GM08714 (cell line): ENCODE measurements around the gene LHFPL2.
"Not testable (repeated sequence)": the region's sequence is repeated elsewhere in the genome, so short reads cannot be mapped to it uniquely, and the experiment has no call there.

Experiments
- H3K4me3 ChIP-seq: fragments of 200-500 bp; sonication (Bioruptor generic); 2 replicates; pipeline ENCODE4 v1.5.1; 2014; ENCODE audit warnings: mild to moderate bottlenecking, low read length, inconsistent platforms
- ZNF274 ChIP-seq: IDR thresholded peaks from 2 replicates; pipeline ENCODE4 v1.6.1; 2012; ENCODE audit warnings: mild to moderate bottlenecking, low read depth, low read length

LHFPL2 gene

GRCh38 chr5:78467752-78468357, 180.7 kb downstream of the LHFPL2 start:
- H3K4me3 ChIP-seq = no peak overlapping the region
- no peak for TF ChIP-seq ZNF274

DNA sequence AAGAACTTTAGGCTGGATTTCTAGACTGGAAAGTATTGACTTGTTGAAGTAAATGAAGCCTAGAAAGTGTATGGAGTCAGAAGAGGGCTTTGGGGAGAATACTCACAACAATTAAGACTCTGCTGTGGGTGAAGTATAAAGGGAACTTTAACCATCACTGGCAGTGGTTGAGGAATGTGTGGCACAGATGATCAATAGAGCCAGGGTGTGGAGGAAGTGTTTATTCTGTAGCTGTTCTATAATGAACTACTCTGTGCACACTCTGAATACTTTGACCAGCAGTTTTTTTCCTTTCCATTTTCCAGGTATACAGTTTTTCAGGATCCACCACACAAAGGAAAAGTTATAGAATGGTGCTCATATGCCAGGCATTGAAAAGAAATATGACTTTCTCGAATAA, 181.4 kb downstream of the LHFPL2 start:
- no peak for TF ChIP-seq ZNF274
- no peak overlapping the region for H3K4me3 ChIP-seq

DNA sequence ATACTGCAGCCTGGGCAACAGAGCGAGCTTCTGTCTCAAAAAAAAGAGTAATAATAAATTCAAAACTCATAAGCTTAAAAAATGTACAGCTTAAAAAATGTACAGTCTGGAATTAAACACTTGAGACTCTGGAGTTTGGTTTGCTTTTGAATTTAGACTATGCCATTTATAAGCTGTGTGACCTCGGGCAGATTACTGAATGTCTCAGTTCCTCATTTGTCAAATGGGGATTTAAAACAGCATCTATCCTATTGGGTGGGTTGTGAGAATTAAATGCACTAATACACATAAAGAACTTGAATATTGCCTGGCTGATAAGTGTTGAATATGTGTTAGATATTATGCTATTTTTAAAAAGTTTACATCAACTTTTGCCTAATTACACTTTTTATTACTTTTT, 189.7 kb downstream of the LHFPL2 start:
- H3K4me3 ChIP-seq = no peak overlapping the region
- no peak for TF ChIP-seq ZNF274

DNA sequence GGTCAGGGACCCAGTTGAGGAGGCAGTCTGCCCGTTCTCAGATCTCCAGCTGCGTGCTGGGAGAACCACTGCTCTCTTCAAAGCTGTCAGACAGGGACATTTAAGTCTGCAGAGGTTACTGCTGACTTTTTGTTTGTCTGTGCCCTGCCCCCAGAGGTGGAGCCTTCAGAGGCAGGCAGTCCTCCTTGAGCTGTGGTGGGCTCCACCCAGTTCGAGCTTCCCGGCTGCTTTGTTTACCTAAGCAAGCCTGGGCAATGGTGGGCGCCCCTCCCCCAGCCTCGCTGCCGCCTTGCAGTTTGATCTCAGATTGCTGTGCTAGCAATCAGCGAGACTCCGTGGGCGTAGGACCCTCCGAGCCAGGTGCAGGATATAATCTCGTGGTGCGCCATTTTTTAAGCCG, 191.1 kb downstream of the LHFPL2 start:
- not testable (repeated sequence) for H3K4me3 ChIP-seq

- no peak overlapping the region for H3K4me3 ChIP-seq
- TF ChIP-seq ZNF274 = no peak
These were observed 199.5 kb downstream of the LHFPL2 start for GRCh38 chr5:78449103-78449502.

DNA sequence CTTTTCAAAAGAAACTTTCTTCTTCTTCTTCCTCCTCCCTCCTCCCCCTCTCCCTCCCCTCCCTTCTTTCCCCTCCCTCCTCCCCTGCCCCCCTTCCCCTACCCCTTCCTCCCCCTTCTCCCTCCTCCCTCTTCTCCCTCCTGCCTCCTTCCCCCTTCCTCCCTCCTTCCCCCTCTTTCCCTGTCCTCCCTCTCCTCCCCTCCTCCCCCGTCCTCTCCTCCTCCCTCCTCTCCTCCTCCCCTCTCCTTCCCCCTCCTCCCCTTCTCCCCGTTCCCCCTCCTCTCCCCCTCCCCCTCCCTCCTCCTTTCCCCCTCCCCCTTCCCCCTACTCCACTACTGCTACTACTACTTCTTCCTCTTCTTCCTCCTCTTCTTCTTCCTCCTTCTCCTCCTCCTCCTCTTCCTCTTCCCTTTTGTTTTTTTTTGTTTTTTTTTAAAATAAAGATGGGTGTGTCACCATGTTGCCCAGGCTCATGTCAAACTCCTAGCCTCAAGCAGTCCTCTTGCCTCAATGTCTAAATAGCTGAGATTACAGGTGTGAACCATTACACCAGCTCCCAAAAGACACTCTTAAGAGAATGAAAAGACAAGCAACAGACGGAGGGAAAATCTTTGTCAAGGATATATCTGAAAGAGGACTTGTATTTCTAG, 200.7 kb downstream of the LHFPL2 start:
- no peak overlapping the region for H3K4me3 ChIP-seq
- TF ChIP-seq ZNF274 = no peak
